Panc1 (cell line): ENCODE data around the gene KCNJ14. TPM values are rescaled to one million over a fixed set of nuclear protein-coding genes. Genes with fewer than 3 reads are reported as not detected.
A peak's percentile ranks its signal among the peaks of the same experiment; 100 is the strongest.

Experiments used
- ATAC-seq: fragments of 200-7000 bp; cut with Tn5 transposase; 2 replicates; pipeline ENCODE4 v1.9.1; 2020; ENCODE audit warnings: mild to moderate bottlenecking, moderate library complexity
- BruUV-seq: library from RNA; stranded (reverse); fragments of 400-500 nt; replicated peaks from 2 replicates; lab custom pipeline; 2021; lab: Mats Ljungman, UMichigan
- CTCF ChIA-PET: fragments of 300-600 bp; sonication (Branson Sonifier 250); formaldehyde crosslinking; loops from one replicate; lab custom pipeline; 2022; ENCODE audit warnings: antibody characterized with exemption; lab: Charles Lee
- POLR2A ChIA-PET: fragments of 300-600 bp; sonication (Branson Sonifier 250); formaldehyde crosslinking; loops from one replicate; lab custom pipeline; 2022; ENCODE audit warnings: antibody characterized with exemption; lab: Charles Lee
- DNase-seq: peaks from one replicate; pipeline ENCODE4 v3.0.0-alpha.2; 2010; ENCODE audit warnings: low read depth, low spot score
- H3K27ac ChIP-seq: 2 replicates; pipeline ENCODE4 v1.5.1; 2011; ENCODE audit warnings: mild to moderate bottlenecking, low read length, inconsistent platforms
- H3K27me3 ChIP-seq: fragments of 200-500 bp; sonication (Bioruptor generic); 2 replicates; pipeline ENCODE4 v1.6.0; 2014; ENCODE audit warnings: low read length, inconsistent platforms; ENCODE audit not compliant: control insufficient read depth, insufficient read depth
- H3K36me3 ChIP-seq: fragments of 200-500 bp; sonication (Bioruptor generic); 2 replicates; pipeline ENCODE4 v1.5.1; 2014; ENCODE audit warnings: inconsistent platforms, mild to moderate bottlenecking, low read length, moderate library complexity; ENCODE audit not compliant: control insufficient read depth, insufficient read depth
- H3K4me1 ChIP-seq: 2 replicates; pipeline ENCODE4 v1.5.1; 2011; ENCODE audit warnings: inconsistent platforms, mild to moderate bottlenecking, low read length, moderate library complexity; ENCODE audit not compliant: control insufficient read depth, insufficient read depth
- H3K4me3 ChIP-seq, 2 experiments: 2 replicates each; pipeline ENCODE4 v1.5.1; 2011 to 2012; ENCODE audit warnings: low read depth in 2 of 2, low read length in 2 of 2, mild to moderate bottlenecking in 2 of 2, inconsistent platforms in 1 of 2, moderate library complexity in 1 of 2
- H3K9me3 ChIP-seq: fragments of 200-500 bp; sonication (Bioruptor generic); 2 replicates; pipeline ENCODE4 v1.5.1; 2014; ENCODE audit warnings: low read depth, mild to moderate bottlenecking, inconsistent platforms, low read length, moderate library complexity; ENCODE audit not compliant: control insufficient read depth, insufficient read depth
- POLR2AphosphoS5 ChIP-seq: IDR thresholded peaks from 2 replicates; pipeline ENCODE4 v1.6.1; 2012; ENCODE audit warnings: mild to moderate bottlenecking, low read depth, low read length, moderate library complexity
- SIN3A ChIP-seq: IDR thresholded peaks from 2 replicates; pipeline ENCODE4 v1.6.1; 2012; ENCODE audit warnings: low read depth, mild to moderate bottlenecking, low read length, moderate library complexity, borderline replicate concordance; ENCODE audit not compliant: insufficient read depth
- TCF7L2 ChIP-seq: IDR thresholded peaks from 2 replicates; pipeline ENCODE4 v1.6.1; 2011; ENCODE audit warnings: mild to moderate bottlenecking, low read depth, low read length, inconsistent platforms
- in situ Hi-C: cut with HindIII; loops from 2 replicates; pipeline ENCODE4 v1.10.0; 2016; ENCODE audit warnings: low sequenced_read_pairs, low pct_unique_long_range_greater_than_20kb
- intact Hi-C: fragments of 100-400 bp; cut with micrococcal nuclease; formaldehyde crosslinking; loops from one replicate; pipeline ENCODE4 v1.10.0; 2022; ENCODE audit not compliant: unreplicated experiment
- total RNA-seq: library from RNA; stranded (reverse); gene quantifications from one replicate; pipeline ENCODE4 v1.2.1, GENCODE V29; 2021; ENCODE audit not compliant: unreplicated experiment
- TF ChIP-seq, protein P1 (sequence below): fragments of 450-650 bp; IDR thresholded peaks from 2 replicates; pipeline ENCODE4 v1.5.1; 2017; ENCODE audit warnings: mild to moderate bottlenecking
- TF ChIP-seq, protein P2 (sequence below), 2 experiments: IDR thresholded peaks; 2 replicates each; pipeline ENCODE4 v1.6.1; 2011 to 2012; ENCODE audit warnings: low read depth in 2 of 2, control low read depth in 1 of 2, low read length in 1 of 2, mild to moderate bottlenecking in 1 of 2, moderate library complexity in 1 of 2; ENCODE audit not compliant: insufficient read depth in 1 of 2

KCNJ14 gene
- total RNA-seq, 1 experiment from 2014 or later: 2.9 TPM

DNA sequence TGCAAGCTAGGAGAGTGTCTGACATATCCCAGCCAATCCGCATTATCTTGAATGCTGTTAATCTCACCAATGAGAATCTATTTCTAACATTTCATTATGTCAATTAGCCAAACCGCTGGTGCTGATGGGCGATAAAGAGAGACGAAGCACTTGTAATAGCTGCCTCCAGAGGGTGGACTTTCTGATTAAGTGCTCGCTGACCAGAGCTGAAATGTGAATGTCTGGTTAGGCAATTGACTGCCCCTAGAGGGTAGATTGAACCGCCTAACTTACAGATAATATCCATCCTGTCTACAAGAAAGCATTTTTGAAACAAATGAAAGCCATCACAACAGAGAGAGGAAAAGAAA is 10.1 kb upstream of the KCNJ14 start:
- H3K27me3 ChIP-seq: no peaks in the 10 kb centered on the region
- DNase-seq (no peak), ATAC-seq (peak; percentile 86)
- TF ChIP-seq SIN3A (no peak), POLR2AphosphoS5 (no peak), TCF7L2 (no peak)
- TF ChIP-seq, protein P1, sequence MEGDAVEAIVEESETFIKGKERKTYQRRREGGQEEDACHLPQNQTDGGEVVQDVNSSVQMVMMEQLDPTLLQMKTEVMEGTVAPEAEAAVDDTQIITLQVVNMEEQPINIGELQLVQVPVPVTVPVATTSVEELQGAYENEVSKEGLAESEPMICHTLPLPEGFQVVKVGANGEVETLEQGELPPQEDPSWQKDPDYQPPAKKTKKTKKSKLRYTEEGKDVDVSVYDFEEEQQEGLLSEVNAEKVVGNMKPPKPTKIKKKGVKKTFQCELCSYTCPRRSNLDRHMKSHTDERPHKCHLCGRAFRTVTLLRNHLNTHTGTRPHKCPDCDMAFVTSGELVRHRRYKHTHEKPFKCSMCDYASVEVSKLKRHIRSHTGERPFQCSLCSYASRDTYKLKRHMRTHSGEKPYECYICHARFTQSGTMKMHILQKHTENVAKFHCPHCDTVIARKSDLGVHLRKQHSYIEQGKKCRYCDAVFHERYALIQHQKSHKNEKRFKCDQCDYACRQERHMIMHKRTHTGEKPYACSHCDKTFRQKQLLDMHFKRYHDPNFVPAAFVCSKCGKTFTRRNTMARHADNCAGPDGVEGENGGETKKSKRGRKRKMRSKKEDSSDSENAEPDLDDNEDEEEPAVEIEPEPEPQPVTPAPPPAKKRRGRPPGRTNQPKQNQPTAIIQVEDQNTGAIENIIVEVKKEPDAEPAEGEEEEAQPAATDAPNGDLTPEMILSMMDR: peak; percentile 67; the same call in 1 of the 2 replicates
- TF ChIP-seq, protein P2, sequence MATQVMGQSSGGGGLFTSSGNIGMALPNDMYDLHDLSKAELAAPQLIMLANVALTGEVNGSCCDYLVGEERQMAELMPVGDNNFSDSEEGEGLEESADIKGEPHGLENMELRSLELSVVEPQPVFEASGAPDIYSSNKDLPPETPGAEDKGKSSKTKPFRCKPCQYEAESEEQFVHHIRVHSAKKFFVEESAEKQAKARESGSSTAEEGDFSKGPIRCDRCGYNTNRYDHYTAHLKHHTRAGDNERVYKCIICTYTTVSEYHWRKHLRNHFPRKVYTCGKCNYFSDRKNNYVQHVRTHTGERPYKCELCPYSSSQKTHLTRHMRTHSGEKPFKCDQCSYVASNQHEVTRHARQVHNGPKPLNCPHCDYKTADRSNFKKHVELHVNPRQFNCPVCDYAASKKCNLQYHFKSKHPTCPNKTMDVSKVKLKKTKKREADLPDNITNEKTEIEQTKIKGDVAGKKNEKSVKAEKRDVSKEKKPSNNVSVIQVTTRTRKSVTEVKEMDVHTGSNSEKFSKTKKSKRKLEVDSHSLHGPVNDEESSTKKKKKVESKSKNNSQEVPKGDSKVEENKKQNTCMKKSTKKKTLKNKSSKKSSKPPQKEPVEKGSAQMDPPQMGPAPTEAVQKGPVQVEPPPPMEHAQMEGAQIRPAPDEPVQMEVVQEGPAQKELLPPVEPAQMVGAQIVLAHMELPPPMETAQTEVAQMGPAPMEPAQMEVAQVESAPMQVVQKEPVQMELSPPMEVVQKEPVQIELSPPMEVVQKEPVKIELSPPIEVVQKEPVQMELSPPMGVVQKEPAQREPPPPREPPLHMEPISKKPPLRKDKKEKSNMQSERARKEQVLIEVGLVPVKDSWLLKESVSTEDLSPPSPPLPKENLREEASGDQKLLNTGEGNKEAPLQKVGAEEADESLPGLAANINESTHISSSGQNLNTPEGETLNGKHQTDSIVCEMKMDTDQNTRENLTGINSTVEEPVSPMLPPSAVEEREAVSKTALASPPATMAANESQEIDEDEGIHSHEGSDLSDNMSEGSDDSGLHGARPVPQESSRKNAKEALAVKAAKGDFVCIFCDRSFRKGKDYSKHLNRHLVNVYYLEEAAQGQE (IDR thresholded peaks at IDR 0.05; ENCODE audit: insufficient read depth in 1 of 2, low read depth in 2 of 2, low read length in 1 of 2): no peak
- H3K4me1 ChIP-seq: peaks cover 9% of the 10 kb centered on the region
- TSS peak; percentile 86 for BruUV-seq
- no peaks in the 10 kb centered on the region for H3K9me3 ChIP-seq
- H3K36me3 ChIP-seq: peaks cover 3% of the 10 kb centered on the region
- H3K27ac ChIP-seq: peak overlapping the region; percentile 87
- H3K4me3 ChIP-seq: peak overlapping the region; percentile 86 to 95
- POLR2A ChIA-PET: no interaction called here
- intact Hi-C loops (no loop called here), in situ Hi-C loops (no loop called here)
- CTCF ChIA-PET: interaction anchor here (0.6 to 1.0 kb wide), 2 partner anchors 27 to 164 kb away, joined by 3 to 7 read pairs; no protein-coding TSS in a partner anchor

DNA sequence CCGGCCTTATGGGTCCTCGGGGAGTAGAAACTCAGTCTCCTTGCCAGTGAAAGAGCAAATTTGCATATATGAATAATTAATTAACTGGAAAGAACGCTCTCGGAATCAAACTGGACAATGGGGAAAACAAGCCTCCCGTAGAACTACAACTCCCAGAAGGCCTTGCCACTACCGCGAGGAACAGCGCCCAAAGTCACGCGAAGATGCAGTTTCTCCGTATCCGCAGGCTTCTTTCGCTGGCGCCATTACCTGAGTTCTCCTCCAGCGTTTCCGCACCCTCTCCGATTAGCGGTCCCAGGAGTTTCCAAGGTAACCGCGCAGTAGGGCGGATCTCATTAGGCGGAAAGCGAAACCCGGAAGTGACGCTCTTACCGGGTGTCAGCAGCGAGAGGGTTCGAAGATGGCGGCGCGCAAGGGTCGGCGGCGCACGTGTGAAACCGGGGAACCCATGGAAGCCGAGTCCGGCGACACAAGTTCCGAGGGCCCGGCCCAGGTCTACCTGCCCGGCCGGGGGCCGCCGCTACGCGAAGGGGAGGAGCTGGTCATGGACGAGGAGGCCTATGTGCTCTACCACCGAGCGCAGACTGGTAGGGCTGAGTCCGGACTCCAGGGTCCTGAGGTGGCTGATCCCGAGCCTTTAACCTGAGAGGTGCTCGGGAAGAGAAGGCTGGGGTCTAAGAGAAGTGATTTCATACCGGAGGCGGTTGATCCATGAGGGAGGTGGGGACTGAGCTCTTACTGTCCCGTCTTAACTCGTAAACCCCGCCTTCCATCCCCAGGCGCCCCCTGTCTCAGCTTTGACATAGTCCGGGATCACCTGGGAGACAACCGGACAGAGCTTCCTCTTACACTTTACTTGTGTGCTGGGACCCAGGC is 9.5 kb upstream of the KCNJ14 start, which contains the start of gene GRWD1:
Gene GRWD1, plus strand, starts transcription at position 378 of the 876 bp plus-strand sequence. Its CDS starts 23 bp downstream, at position 401.
- ATAC-seq: peak; percentile 98
- Histone ChIP-seq H3K4me3 (peak within 1 kb of the TSS; percentile 86 to 95), H3K36me3 (peaks cover 3% of the 10 kb centered on the region), H3K4me1 (peaks cover 9% of the 10 kb centered on the region), H3K9me3 (no peaks in the 10 kb centered on the region), H3K27ac (peak within 1 kb of the TSS; percentile 87), H3K27me3 (no peaks in the 10 kb centered on the region)
- peak; percentile 86 for DNase-seq
- BruUV-seq: TSS peak; percentile 86
- CTCF ChIA-PET: interaction anchor here (1.0 kb wide), 1 partner anchor 163 kb away, joined by 7 read pairs; no protein-coding TSS in a partner anchor
- POLR2A ChIA-PET: no interaction called here
- in situ Hi-C loops (no loop called here), intact Hi-C loops (no loop called here)
- TF ChIP-seq, protein P2 (IDR thresholded peaks at IDR 0.05; ENCODE audit: insufficient read depth in 1 of 2, low read depth in 2 of 2, low read length in 1 of 2): no peak
- TF ChIP-seq, protein P1: no peak; the same call in 1 of the 2 replicates
- TF ChIP-seq SIN3A (peak; percentile 65; the same call in 1 of the 2 replicates), POLR2AphosphoS5 (peak; percentile 75)
